22Rv1 (cell line): Measurements from ENCODE around the gene HTR7.

ENCODE experiments used
- ZFX ChIP-seq: fragments of 450-650 bp; IDR thresholded peaks from 2 replicates; pipeline ENCODE4 v1.6.1; 2017; ENCODE audit warnings: antibody characterized with exemption, borderline replicate concordance
- TF ChIP-seq, protein P1 (sequence below): fragments of 450-650 bp; IDR thresholded peaks from 2 replicates; pipeline ENCODE4 v1.5.1; 2017; ENCODE audit warnings: mild to moderate bottlenecking

DNA sequence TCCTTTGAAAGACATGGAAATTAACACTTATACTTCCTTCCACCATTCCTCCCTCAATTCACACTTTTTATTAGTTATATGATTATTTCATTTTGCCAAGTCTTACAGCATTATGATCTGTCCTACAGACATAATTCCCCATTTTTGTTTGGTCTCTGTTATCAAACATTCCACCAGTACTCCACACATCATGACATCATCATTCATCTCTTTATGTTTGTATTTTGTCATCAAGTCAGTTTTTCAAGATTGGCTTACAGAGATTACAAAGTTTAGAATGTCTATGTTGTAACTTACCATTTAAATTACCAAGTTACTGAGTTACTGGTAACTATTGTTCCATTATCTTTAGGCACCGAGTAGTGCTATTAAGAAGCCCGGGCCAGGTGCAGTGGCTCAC lies 150.2 kb downstream of the HTR7 start:
- TF ChIP-seq, protein P1, sequence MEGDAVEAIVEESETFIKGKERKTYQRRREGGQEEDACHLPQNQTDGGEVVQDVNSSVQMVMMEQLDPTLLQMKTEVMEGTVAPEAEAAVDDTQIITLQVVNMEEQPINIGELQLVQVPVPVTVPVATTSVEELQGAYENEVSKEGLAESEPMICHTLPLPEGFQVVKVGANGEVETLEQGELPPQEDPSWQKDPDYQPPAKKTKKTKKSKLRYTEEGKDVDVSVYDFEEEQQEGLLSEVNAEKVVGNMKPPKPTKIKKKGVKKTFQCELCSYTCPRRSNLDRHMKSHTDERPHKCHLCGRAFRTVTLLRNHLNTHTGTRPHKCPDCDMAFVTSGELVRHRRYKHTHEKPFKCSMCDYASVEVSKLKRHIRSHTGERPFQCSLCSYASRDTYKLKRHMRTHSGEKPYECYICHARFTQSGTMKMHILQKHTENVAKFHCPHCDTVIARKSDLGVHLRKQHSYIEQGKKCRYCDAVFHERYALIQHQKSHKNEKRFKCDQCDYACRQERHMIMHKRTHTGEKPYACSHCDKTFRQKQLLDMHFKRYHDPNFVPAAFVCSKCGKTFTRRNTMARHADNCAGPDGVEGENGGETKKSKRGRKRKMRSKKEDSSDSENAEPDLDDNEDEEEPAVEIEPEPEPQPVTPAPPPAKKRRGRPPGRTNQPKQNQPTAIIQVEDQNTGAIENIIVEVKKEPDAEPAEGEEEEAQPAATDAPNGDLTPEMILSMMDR, result no peak
- no peak for TF ChIP-seq ZFX
